Caki2 (cell line): ENCODE results near the gene INA. TPM values are rescaled to one million over a fixed set of nuclear protein-coding genes. Genes with fewer than 3 reads are reported as not detected.

ENCODE experiments used
- DNase-seq: peaks from one replicate; pipeline ENCODE4 v3.0.0-alpha.2; 2015; ENCODE audit warnings: low read depth
- in situ Hi-C: cut with HindIII; loops from 2 replicates; pipeline ENCODE4 v1.10.0; 2016; ENCODE audit warnings: low sequenced_read_pairs, low pct_unique_long_range_greater_than_20kb, mixed read lengths
- total RNA-seq: library from RNA; depleted of rRNA; stranded (reverse); fragments of >200 nt; shearing (Covaris generic); gene quantifications from 2 replicates; pipeline ENCODE4 v1.2.3, GENCODE V29; 2014; ENCODE audit warnings: low replicate concordance

Gene INA
- total RNA-seq, 1 experiment from 2014 or later: not detected

- in situ Hi-C loops: no loop called here
- DNase-seq: no peak
Measured at GRCh38 chr10:103259989-103260388, 16.9 kb upstream of the INA start.

- DNase-seq: no peak
- in situ Hi-C loops: no loop called here
Measured at GRCh38 chr10:103262229-103262628, 14.7 kb upstream of the INA start.

- in situ Hi-C loops: no loop called here
- peak; percentile 30 for DNase-seq
Measured at GRCh38 chr10:103265717-103266329, 11.1 kb upstream of the INA start.

- DNase-seq: peak; percentile 85
- in situ Hi-C loops: no loop called here
Measured at GRCh38 chr10:103273041-103273441, 3.9 kb upstream of the INA start.

GRCh38 chr10:103276251-103276895 is 565 bp upstream of the INA start:
- DNase-seq: no peak
- in situ Hi-C loops: no loop called here

GRCh38 chr10:103277713-103278536 is 987 bp downstream of the INA start:
- in situ Hi-C loops: no loop called here
- DNase-seq: no peak

- in situ Hi-C loops: no loop called here
- DNase-seq: no peak
Measured at GRCh38 chr10:103278537-103278823, 1.5 kb downstream of the INA start.

GRCh38 chr10:103278862-103279298 is 1.9 kb downstream of the INA start:
- in situ Hi-C loops: no loop called here
- DNase-seq: peak; percentile 37

- in situ Hi-C loops: no loop called here
- no peak for DNase-seq
Measured at GRCh38 chr10:103280031-103280430, 3.1 kb downstream of the INA start.

- in situ Hi-C loops: no loop called here
- DNase-seq: no peak
Measured at GRCh38 chr10:103280506-103280905, 3.6 kb downstream of the INA start.

- no peak for DNase-seq
- in situ Hi-C loops: no loop called here
Measured at GRCh38 chr10:103281753-103282152, 4.8 kb downstream of the INA start.

- in situ Hi-C loops: no loop called here
Measured at GRCh38 chr10:103282961-103283360, 6.0 kb downstream of the INA start.

GRCh38 chr10:103284170-103284569 is 7.2 kb downstream of the INA start:
- in situ Hi-C loops: no loop called here
- peak; percentile 27 for DNase-seq

More at GRCh38 chr10:103282961-103283360, 6.0 kb downstream of the INA start:
- DNase-seq: no peak

- DNase-seq: no peak
- in situ Hi-C loops: no loop called here
Measured at GRCh38 chr10:103287992-103288391, 11.1 kb downstream of the INA start.

GRCh38 chr10:103291588-103291987 is 14.7 kb downstream of the INA start:
- in situ Hi-C loops: no loop called here
- no peak for DNase-seq

- no peak for DNase-seq
- in situ Hi-C loops: no loop called here
Measured at GRCh38 chr10:103295374-103296015, 18.6 kb downstream of the INA start.

- DNase-seq: no peak
- in situ Hi-C loops: no loop called here
Measured at GRCh38 chr10:103307594-103307993, 30.7 kb downstream of the INA start.

- in situ Hi-C loops: no loop called here
- no peak for DNase-seq
Measured at GRCh38 chr10:103310197-103310596, 33.3 kb downstream of the INA start.

- no peak for DNase-seq
- in situ Hi-C loops: no loop called here
Measured at GRCh38 chr10:103316087-103316486, 39.1 kb downstream of the INA start.
